NT2/D1 (cell line): Measurements from ENCODE around the gene MRAP.

ENCODE experiments used
- SUZ12 ChIP-seq: IDR thresholded peaks from 2 replicates; pipeline ENCODE4 v1.6.1; 2011; ENCODE audit not compliant: insufficient read length, insufficient read depth; ENCODE audit errors: extremely low read depth
- YY1 ChIP-seq: IDR thresholded peaks from 2 replicates; pipeline ENCODE4 v1.6.1; 2011; ENCODE audit not compliant: insufficient read length, insufficient read depth
- ZNF274 ChIP-seq: IDR thresholded peaks from 2 replicates; pipeline ENCODE4 v1.6.1; 2011; ENCODE audit warnings: mild to moderate bottlenecking, low read depth, low read length

GRCh38 chr21:32307706-32308105 is 9.1 kb downstream of the MRAP start:
- TF ChIP-seq ZNF274, result no peak
- TF ChIP-seq SUZ12, result no peak
- TF ChIP-seq YY1, result no peak
